ENCODE measurements around the gene LRRC42. TPM values are rescaled to one million over a fixed set of nuclear protein-coding genes. Genes with fewer than 3 reads are reported as not detected.

LRRC42 gene
- total RNA-seq, result 10 to 100 TPM; 26.9 to 28.4 TPM

- Mint-ChIP-seq H3K9me3 (no peaks in the 10 kb centered on the region), H3K36me3 (peaks cover 11% of the 10 kb centered on the region), H3K27me3 (no peaks in the 10 kb centered on the region), H3K27ac (peak within 1 kb of the TSS; percentile 90), H3K4me3 (peak within 1 kb of the TSS; percentile 92), H3K4me1 (ENCODE audit: low read depth) (peaks cover 48% of the 10 kb centered on the region)
- ChIA-PET POLR2A (interaction anchor here (1.0 to 2.6 kb wide), 6 partner anchors 22 to 109 kb away, joined by 3 to 15 read pairs (median 6); partner anchors contain the start of genes NDC1 and YIPF1), CTCF (interaction anchor here (1.0 to 9.2 kb wide), 10 partner anchors 13 to 107 kb away, joined by 3 to 91 read pairs (median 16); partner anchors contain the start of genes TCEANC2 and TMEM59)
- DNase-seq, result no peak
- intact Hi-C loops (cut with micrococcal nuclease), result loop anchor here (1.0 to 5.0 kb wide), 4 partner anchors 107 to 619 kb away; partner anchors contain the start of genes LRP8, NDC1, SSBP3 and TCEANC2
These were observed at the start of gene LRRC42 for GRCh38 chr1:53946252-53947171. Gene LRRC42 (plus strand): TSS chr1:53946350. CDS start chr1:53952000, 5,650 bp downstream.

- peaks cover 5% of the 10 kb centered on the region for H3K4me1 Mint-ChIP-seq (ENCODE audit: low read depth)
- no peak overlapping the region for H3K4me3 Mint-ChIP-seq
- H3K27me3 Mint-ChIP-seq, result peaks cover 7% of the 10 kb centered on the region
- intact Hi-C loops (cut with micrococcal nuclease), result no loop called here
- POLR2A ChIA-PET, result no interaction called here
- no peaks in the 10 kb centered on the region for H3K9me3 Mint-ChIP-seq
- no peaks in the 10 kb centered on the region for H3K36me3 Mint-ChIP-seq
- DNase-seq, result no peak
- CTCF ChIA-PET, result no interaction called here
- no peak overlapping the region for H3K27ac Mint-ChIP-seq
These were observed 49.4 kb upstream of the LRRC42 start for GRCh38 chr1:53896635-53897229.

GRCh38 chr1:53899206-53899628 lies 46.9 kb upstream of the LRRC42 start:
- Mint-ChIP-seq H3K36me3 (no peaks in the 10 kb centered on the region), H3K9me3 (no peaks in the 10 kb centered on the region), H3K4me3 (no peak overlapping the region), H3K27ac (no peak overlapping the region), H3K4me1 (ENCODE audit: low read depth) (peaks cover 5% of the 10 kb centered on the region), H3K27me3 (peaks cover 7% of the 10 kb centered on the region)
- POLR2A ChIA-PET, result no interaction called here
- intact Hi-C loops (cut with micrococcal nuclease), result no loop called here
- CTCF ChIA-PET, result interaction anchor here (0.7 to 1.7 kb wide), 3 partner anchors 15 to 112 kb away, joined by 3 to 4 read pairs (median 3); no protein-coding TSS in a partner anchor
- DNase-seq, result no peak

- Mint-ChIP-seq H3K9me3 (no peaks in the 10 kb centered on the region), H3K4me1 (ENCODE audit: low read depth) (peaks cover 5% of the 10 kb centered on the region), H3K27me3 (peaks cover 7% of the 10 kb centered on the region), H3K4me3 (no peak overlapping the region), H3K36me3 (no peaks in the 10 kb centered on the region), H3K27ac (no peak overlapping the region)
- ChIA-PET CTCF (interaction anchor here (0.7 to 1.7 kb wide), 2 partner anchors 14 to 60 kb away, joined by 3 to 4 read pairs; no protein-coding TSS in a partner anchor), POLR2A (no interaction called here)
- intact Hi-C loops (cut with micrococcal nuclease), result no loop called here
- DNase-seq, result no peak
These were observed 46.4 kb upstream of the LRRC42 start for GRCh38 chr1:53899708-53900107.

- no peak for DNase-seq
- ChIA-PET POLR2A (no interaction called here), CTCF (no interaction called here)
- no peak overlapping the region for H3K4me3 Mint-ChIP-seq
- H3K36me3 Mint-ChIP-seq, result no peaks in the 10 kb centered on the region
- no peak overlapping the region for H3K27ac Mint-ChIP-seq
- no peaks in the 10 kb centered on the region for H3K9me3 Mint-ChIP-seq
- intact Hi-C loops (cut with micrococcal nuclease), result no loop called here
- H3K4me1 Mint-ChIP-seq (ENCODE audit: low read depth), result peaks cover 5% of the 10 kb centered on the region
- H3K27me3 Mint-ChIP-seq, result no peaks in the 10 kb centered on the region
These were observed 43.7 kb upstream of the LRRC42 start for GRCh38 chr1:53902235-53903138.

- Mint-ChIP-seq H3K9me3 (no peaks in the 10 kb centered on the region), H3K36me3 (no peaks in the 10 kb centered on the region), H3K27ac (no peak overlapping the region), H3K4me1 (ENCODE audit: low read depth) (peaks cover 5% of the 10 kb centered on the region), H3K27me3 (no peaks in the 10 kb centered on the region), H3K4me3 (no peak overlapping the region)
- POLR2A ChIA-PET, result no interaction called here
- CTCF ChIA-PET, result no interaction called here
- intact Hi-C loops (cut with micrococcal nuclease), result no loop called here
- no peak for DNase-seq
These were observed 40.6 kb upstream of the LRRC42 start for GRCh38 chr1:53905509-53905908.

GRCh38 chr1:53906121-53906520 lies 40.0 kb upstream of the LRRC42 start:
- Mint-ChIP-seq H3K4me3 (no peak overlapping the region), H3K36me3 (no peaks in the 10 kb centered on the region), H3K27ac (no peak overlapping the region), H3K9me3 (no peaks in the 10 kb centered on the region), H3K27me3 (no peaks in the 10 kb centered on the region), H3K4me1 (ENCODE audit: low read depth) (peaks cover 2% of the 10 kb centered on the region)
- DNase-seq, result no peak
- CTCF ChIA-PET, result no interaction called here
- POLR2A ChIA-PET, result no interaction called here
- intact Hi-C loops (cut with micrococcal nuclease), result no loop called here

GRCh38 chr1:53909946-53910345 lies 36.2 kb upstream of the LRRC42 start:
- ChIA-PET CTCF (interaction anchor here (0.6 kb wide), 1 partner anchor 49 kb away, joined by 3 read pairs; no protein-coding TSS in a partner anchor), POLR2A (no interaction called here)
- Mint-ChIP-seq H3K36me3 (no peaks in the 10 kb centered on the region), H3K27me3 (no peaks in the 10 kb centered on the region), H3K9me3 (no peaks in the 10 kb centered on the region), H3K4me1 (ENCODE audit: low read depth) (no peaks in the 10 kb centered on the region), H3K4me3 (no peak overlapping the region), H3K27ac (no peak overlapping the region)
- intact Hi-C loops (cut with micrococcal nuclease), result no loop called here
- no peak for DNase-seq

GRCh38 chr1:53911442-53911841 lies 34.7 kb upstream of the LRRC42 start:
- H3K9me3 Mint-ChIP-seq, result no peaks in the 10 kb centered on the region
- POLR2A ChIA-PET, result no interaction called here
- peaks cover 4% of the 10 kb centered on the region for H3K36me3 Mint-ChIP-seq
- H3K27ac Mint-ChIP-seq, result no peak overlapping the region
- H3K4me3 Mint-ChIP-seq, result no peak overlapping the region
- H3K27me3 Mint-ChIP-seq, result no peaks in the 10 kb centered on the region
- no peak for DNase-seq
- CTCF ChIA-PET, result no interaction called here
- intact Hi-C loops (cut with micrococcal nuclease), result no loop called here
- H3K4me1 Mint-ChIP-seq (ENCODE audit: low read depth), result peaks cover 9% of the 10 kb centered on the region

- no peak for DNase-seq
- POLR2A ChIA-PET, result interaction anchor here (1.4 kb wide), 1 partner anchor 12 kb away, joined by 3 read pairs; no protein-coding TSS in a partner anchor
- Mint-ChIP-seq H3K9me3 (no peaks in the 10 kb centered on the region), H3K4me1 (ENCODE audit: low read depth) (peaks cover 15% of the 10 kb centered on the region), H3K36me3 (peaks cover 8% of the 10 kb centered on the region), H3K4me3 (no peak overlapping the region), H3K27ac (no peak overlapping the region), H3K27me3 (no peaks in the 10 kb centered on the region)
- CTCF ChIA-PET, result interaction anchor here (0.6 to 1.4 kb wide), 3 partner anchors 14 to 51 kb away, joined by 3 to 9 read pairs (median 3); no protein-coding TSS in a partner anchor
- intact Hi-C loops (cut with micrococcal nuclease), result no loop called here
These were observed 32.7 kb upstream of the LRRC42 start for GRCh38 chr1:53913352-53914033.

GRCh38 chr1:53918343-53918742 lies 27.8 kb upstream of the LRRC42 start:
- H3K4me3 Mint-ChIP-seq, result no peak overlapping the region
- ChIA-PET POLR2A (interaction anchor here (1.0 kb wide), 1 partner anchor 88 kb away, joined by 4 read pairs; no protein-coding TSS in a partner anchor), CTCF (interaction anchor here (0.6 to 1.5 kb wide), 2 partner anchors 30 to 58 kb away, joined by 3 read pairs; no protein-coding TSS in a partner anchor)
- H3K36me3 Mint-ChIP-seq, result peaks cover 18% of the 10 kb centered on the region
- peaks cover 29% of the 10 kb centered on the region for H3K4me1 Mint-ChIP-seq (ENCODE audit: low read depth)
- no peak for DNase-seq
- no peaks in the 10 kb centered on the region for H3K9me3 Mint-ChIP-seq
- intact Hi-C loops (cut with micrococcal nuclease), result loop anchor here (2.0 kb wide), 1 partner anchor 24 kb away; no protein-coding TSS in a partner anchor
- no peak overlapping the region for H3K27ac Mint-ChIP-seq
- H3K27me3 Mint-ChIP-seq, result no peaks in the 10 kb centered on the region

Data from activated CD4-positive, alpha-beta memory T cell treated with anti-CD3 and anti-CD28 coated beads for 36 hours (primary cell).